D341Med (cell line): ENCODE results near the gene ANKFY1.

Experiments used
- DNase-seq: peaks from one replicate; pipeline ENCODE4 v3.0.0; 2012; ENCODE audit warnings: low spot score

ANKFY1 gene

GRCh38 chr17:4177806-4178205 is 86.0 kb downstream of the ANKFY1 start:
- DNase-seq = no peak

GRCh38 chr17:4176808-4177472 is 86.8 kb downstream of the ANKFY1 start:
- DNase-seq = no peak

- DNase-seq = no peak
These were observed 87.6 kb downstream of the ANKFY1 start for GRCh38 chr17:4175921-4176807.

- no peak for DNase-seq
These were observed 89.2 kb downstream of the ANKFY1 start for GRCh38 chr17:4174556-4174955.

- no peak for DNase-seq
These were observed 90.0 kb downstream of the ANKFY1 start for GRCh38 chr17:4173781-4174180.

GRCh38 chr17:4172356-4172755 is 91.4 kb downstream of the ANKFY1 start:
- DNase-seq = no peak

GRCh38 chr17:4170639-4171280 is 93.0 kb downstream of the ANKFY1 start:
- no peak for DNase-seq

GRCh38 chr17:4167786-4168185 is 96.0 kb downstream of the ANKFY1 start:
- DNase-seq = no peak

GRCh38 chr17:4166419-4166818 is 97.4 kb downstream of the ANKFY1 start:
- no peak for DNase-seq

DNA sequence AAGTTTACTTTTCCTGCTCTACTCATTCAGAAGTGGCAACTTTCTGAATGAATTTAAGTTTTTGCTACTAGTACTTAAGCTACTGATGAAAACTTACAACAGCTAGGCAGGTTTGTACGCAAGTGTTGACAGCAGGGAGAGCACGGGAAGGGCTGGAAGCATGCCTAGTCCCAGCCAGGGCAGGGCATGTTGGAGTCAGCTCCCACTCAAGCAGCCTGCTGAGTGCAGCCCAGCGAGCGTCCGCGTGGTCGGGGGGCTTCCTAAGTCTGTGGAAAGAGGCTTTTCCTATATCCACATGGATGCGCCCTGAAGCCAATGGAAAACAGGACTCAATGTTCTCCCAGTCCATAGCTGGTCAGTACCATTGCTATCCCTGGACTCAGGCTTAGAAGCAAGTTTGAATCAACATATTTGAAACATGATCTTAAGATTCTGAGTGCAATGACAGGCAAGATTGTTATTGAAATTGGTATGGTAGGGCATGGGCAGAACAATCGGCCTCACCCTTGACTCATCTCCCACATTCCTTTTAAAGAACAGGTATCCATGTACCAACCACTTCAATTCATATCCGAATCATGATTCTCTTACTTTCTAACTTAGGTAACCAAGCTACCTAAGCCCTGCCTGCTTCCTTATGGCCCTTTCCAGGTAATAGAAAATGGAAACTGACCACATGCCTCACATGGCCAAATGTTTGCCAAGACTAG is 98.3 kb downstream of the ANKFY1 start:
- DNase-seq = no peak

GRCh38 chr17:4163951-4164350 is 99.8 kb downstream of the ANKFY1 start:
- DNase-seq = no peak

- DNase-seq = no peak
These were observed 100.9 kb downstream of the ANKFY1 start for GRCh38 chr17:4162775-4163466.

- no peak for DNase-seq
These were observed 101.5 kb downstream of the ANKFY1 start for GRCh38 chr17:4162321-4162720.

DNA sequence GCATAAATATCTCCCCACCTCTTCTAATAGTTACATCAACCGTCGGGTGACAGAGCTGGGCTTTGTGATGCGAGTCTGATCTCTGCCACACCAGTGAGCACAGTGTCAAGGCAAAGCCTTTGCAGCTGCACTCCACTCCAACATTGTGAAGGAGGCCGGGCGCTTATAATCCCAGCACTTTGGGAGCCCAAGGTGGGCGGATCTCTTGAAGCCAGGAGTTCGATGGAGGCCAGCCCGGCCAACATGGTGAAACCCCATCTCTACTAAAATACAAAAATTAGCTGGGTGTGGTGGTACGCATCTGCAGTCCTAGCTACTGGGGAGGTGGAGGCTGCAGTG is 101.8 kb downstream of the ANKFY1 start:
- no peak for DNase-seq

- no peak for DNase-seq
These were observed 102.4 kb downstream of the ANKFY1 start for GRCh38 chr17:4161192-4161966.

DNA sequence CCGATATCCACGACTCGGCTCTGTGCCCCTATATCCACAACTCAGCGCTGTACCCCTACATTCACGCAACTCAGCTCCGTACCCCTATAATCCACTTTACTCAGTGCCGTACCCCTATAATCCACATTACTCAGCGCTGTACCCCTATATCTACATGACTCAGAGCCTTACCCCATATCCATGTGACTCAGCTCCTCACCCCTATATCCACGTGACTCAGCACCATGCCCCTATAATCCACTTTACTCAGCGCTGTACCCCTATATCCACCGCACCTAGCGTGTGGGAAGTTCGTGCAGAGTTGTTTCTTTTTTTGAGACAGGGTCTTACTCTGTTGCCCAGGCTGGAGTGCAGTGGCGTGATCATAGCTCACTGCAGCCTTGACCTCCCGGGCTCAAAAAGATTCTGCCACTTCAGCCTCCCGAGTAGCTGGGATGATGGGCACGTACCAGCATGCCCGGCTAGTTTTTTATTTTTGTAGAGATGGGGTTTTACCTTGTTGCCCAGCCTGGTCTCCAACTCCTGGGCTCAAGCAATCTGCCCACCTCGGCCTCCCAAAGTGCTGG is 103.4 kb downstream of the ANKFY1 start:
- no peak for DNase-seq

GRCh38 chr17:4159761-4160160 is 104.0 kb downstream of the ANKFY1 start:
- no peak for DNase-seq

DNA sequence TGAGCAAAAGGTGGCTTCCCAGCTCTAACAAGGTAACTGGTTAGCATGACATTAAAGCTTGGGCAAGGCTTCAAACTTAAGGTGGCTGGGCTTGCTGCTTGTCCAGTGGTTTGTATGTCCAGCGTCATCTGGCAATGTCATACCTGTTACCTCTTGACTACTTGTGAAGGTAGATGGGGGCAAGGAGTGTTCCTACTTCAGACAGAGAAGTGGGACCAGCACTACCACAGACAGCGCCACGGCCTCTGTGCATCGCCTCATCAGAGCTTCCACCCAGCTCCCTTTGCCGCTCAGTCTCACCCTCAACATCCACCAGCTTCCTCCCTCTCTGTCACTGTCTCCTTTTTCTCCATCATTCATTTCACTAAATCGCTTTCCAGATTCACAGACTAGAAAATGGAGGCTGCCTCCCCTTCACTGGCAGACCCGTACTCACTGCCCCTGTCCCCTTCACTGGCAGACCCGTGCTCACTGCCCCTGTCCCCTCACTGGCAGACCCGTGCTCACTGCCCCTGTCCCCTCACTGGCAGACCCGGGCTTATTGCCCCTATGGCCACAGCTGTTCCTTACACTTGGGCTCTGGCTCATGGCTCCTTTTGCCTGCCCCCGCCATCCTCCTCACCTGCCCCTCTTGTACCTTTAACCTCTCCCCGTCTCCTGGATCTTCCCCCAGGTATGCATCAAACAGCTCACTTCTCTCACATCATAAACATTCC is 106.0 kb downstream of the ANKFY1 start:
- no peak for DNase-seq

- DNase-seq = no peak
These were observed 106.9 kb downstream of the ANKFY1 start for GRCh38 chr17:4156750-4157381.
